HG02885 (cell line): ENCODE results near the gene CAPS.

Experiments
- ATAC-seq: cut with Tn5 transposase; IDR thresholded peaks from one replicate; pipeline ENCODE4 v1.9.1; 2021; ENCODE audit warnings: mild to moderate bottlenecking; ENCODE audit not compliant: unreplicated experiment, poor library complexity

CAPS gene

GRCh38 chr19:5908773-5909442 is 5.1 kb upstream of the CAPS start:
- ATAC-seq: no peak

GRCh38 chr19:5910638-5910907 is 3.5 kb upstream of the CAPS start:
- no peak for ATAC-seq

- ATAC-seq: no peak
These were observed 2.7 kb upstream of the CAPS start for GRCh38 chr19:5911366-5911765.

GRCh38 chr19:5914358-5914774 is 312 bp downstream of the CAPS start:
- ATAC-seq: no peak

- no peak for ATAC-seq
These were observed 1.1 kb downstream of the CAPS start for GRCh38 chr19:5914946-5915781.

- ATAC-seq: no peak
These were observed 1.7 kb downstream of the CAPS start for GRCh38 chr19:5915782-5916165.

GRCh38 chr19:5916181-5916708 is 2.2 kb downstream of the CAPS start:
- ATAC-seq: no peak

- no peak for ATAC-seq
These were observed 3.5 kb downstream of the CAPS start for GRCh38 chr19:5917431-5918107.

GRCh38 chr19:5918463-5919079 is 4.5 kb downstream of the CAPS start:
- no peak for ATAC-seq

GRCh38 chr19:5921516-5922160 is 7.6 kb downstream of the CAPS start:
- no peak for ATAC-seq

- no peak for ATAC-seq
These were observed 8.1 kb downstream of the CAPS start for GRCh38 chr19:5922161-5922545.

- ATAC-seq: no peak
These were observed 9.3 kb downstream of the CAPS start for GRCh38 chr19:5923356-5923755.

- no peak for ATAC-seq
These were observed 11.9 kb downstream of the CAPS start for GRCh38 chr19:5925830-5926427.

GRCh38 chr19:5926641-5927440 is 12.8 kb downstream of the CAPS start:
- no peak for ATAC-seq

GRCh38 chr19:5927441-5927821 is 13.4 kb downstream of the CAPS start:
- ATAC-seq: peak; percentile 50

- ATAC-seq: no peak
These were observed 15.1 kb downstream of the CAPS start for GRCh38 chr19:5929179-5929578.

GRCh38 chr19:5929625-5930024 is 15.6 kb downstream of the CAPS start:
- ATAC-seq: no peak

GRCh38 chr19:5931251-5931650 is 17.2 kb downstream of the CAPS start:
- no peak for ATAC-seq

GRCh38 chr19:5932146-5932545 is 18.1 kb downstream of the CAPS start:
- no peak for ATAC-seq
